Astrocyte of the cerebellum (primary cell): ENCODE results near the gene PLXNA2.

Experiments used
- DNase-seq: peaks from one replicate; pipeline ENCODE4 v3.0.0-alpha.2; 2011; ENCODE audit warnings: low read depth
- H3K4me3 ChIP-seq: 2 replicates; pipeline ENCODE4 v1.5.1; 2011; ENCODE audit warnings: mild to moderate bottlenecking, low read depth, low read length, moderate library complexity
- in situ Hi-C: cut with HindIII; loops from 2 replicates; pipeline ENCODE4 v1.10.0; 2017; ENCODE audit warnings: low sequenced_read_pairs
- TF ChIP-seq, protein P1 (sequence below): IDR thresholded peaks from 2 replicates; pipeline ENCODE4 v1.5.1; 2012; ENCODE audit warnings: low read length, low read depth, moderate library complexity, mild to moderate bottlenecking; ENCODE audit errors: missing control alignments

Gene PLXNA2

DNA sequence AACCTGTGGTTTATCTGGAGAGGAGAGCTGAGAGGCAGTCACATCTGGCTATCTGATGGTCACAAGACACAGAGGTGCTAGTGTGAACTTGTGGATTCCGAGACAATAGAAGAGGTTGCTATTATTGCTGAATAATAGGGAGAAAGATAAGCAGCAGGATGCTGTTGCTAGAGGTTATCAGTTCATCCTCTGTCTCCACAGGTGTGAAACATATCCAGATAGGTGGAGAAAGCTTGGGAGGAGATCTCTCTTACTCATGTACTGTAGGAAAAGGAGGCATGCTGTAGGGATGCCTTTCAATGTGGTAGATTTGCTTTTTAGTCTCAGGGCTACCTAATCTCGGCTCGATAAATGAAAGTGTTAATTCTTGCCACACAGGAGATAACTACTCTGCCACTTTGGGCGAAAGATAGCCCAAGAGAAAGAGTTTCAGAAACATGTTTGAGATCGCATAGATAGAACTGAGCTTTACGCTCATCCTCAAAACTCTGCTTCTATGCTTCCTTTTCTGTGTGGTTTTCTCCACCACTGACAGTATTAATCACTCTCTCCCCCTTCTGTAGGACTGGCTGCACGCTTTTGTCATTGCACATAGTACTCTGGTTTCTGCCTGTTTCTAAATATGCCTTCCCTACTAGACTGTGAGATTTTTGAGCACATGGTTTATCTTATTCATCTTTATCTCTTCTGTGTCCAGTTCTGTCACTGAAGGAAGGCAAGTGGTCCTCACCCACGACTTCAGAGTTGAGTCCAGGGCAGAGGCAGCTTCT is 36.7 kb upstream of the PLXNA2 start:
- TF ChIP-seq, protein P1, sequence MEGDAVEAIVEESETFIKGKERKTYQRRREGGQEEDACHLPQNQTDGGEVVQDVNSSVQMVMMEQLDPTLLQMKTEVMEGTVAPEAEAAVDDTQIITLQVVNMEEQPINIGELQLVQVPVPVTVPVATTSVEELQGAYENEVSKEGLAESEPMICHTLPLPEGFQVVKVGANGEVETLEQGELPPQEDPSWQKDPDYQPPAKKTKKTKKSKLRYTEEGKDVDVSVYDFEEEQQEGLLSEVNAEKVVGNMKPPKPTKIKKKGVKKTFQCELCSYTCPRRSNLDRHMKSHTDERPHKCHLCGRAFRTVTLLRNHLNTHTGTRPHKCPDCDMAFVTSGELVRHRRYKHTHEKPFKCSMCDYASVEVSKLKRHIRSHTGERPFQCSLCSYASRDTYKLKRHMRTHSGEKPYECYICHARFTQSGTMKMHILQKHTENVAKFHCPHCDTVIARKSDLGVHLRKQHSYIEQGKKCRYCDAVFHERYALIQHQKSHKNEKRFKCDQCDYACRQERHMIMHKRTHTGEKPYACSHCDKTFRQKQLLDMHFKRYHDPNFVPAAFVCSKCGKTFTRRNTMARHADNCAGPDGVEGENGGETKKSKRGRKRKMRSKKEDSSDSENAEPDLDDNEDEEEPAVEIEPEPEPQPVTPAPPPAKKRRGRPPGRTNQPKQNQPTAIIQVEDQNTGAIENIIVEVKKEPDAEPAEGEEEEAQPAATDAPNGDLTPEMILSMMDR: no peak
- DNase-seq: no peak
- in situ Hi-C loops: no loop called here

DNA sequence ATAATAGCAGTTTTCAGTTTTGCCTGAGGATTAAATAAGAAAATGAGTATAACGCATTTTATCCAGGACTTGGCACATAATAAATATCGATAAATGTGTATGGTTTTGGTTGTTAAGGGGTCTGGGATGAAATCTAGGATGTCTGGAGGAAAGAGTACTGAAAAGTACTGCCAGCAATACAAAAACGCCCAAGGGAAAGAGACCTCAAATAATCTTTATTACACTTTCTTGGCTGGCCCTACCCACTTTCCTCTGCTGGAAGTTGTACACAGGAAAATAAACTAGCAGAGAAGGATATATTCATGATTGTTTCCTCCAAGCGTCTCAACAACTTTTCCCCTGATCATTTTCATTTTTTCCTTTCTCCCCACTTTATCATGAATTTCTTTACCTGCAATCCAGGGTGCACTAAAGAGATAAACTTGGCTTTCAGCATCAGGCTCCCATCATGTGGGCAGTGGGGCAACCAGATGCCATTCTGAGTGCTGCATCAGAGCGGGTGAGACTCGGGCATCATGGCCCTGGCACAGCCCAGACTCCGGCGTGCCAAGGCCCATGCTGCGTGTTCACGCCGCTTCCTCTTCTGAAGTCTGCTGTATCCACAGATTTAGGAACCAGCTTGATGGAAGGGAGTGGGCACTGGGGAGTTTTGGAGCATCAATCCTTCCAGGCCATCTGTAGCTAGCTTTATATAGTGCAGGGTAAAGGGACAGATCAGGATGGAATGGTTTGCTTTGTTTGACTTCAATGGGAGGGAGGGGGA is 35.8 kb upstream of the PLXNA2 start:
- DNase-seq: no peak
- no peak overlapping the region for H3K4me3 ChIP-seq
- TF ChIP-seq, protein P1: no peak
- in situ Hi-C loops: no loop called here

More for the DNA sequence above, 36.7 kb upstream of the PLXNA2 start:
- no peak overlapping the region for H3K4me3 ChIP-seq

- in situ Hi-C loops: no loop called here
- no peak for DNase-seq
- TF ChIP-seq, protein P1: no peak
- H3K4me3 ChIP-seq: no peak overlapping the region
These were observed 34.5 kb upstream of the PLXNA2 start for GRCh38 chr1:208278638-208279037.

GRCh38 chr1:208276757-208277435 is 32.7 kb upstream of the PLXNA2 start:
- TF ChIP-seq, protein P1: no peak

DNA sequence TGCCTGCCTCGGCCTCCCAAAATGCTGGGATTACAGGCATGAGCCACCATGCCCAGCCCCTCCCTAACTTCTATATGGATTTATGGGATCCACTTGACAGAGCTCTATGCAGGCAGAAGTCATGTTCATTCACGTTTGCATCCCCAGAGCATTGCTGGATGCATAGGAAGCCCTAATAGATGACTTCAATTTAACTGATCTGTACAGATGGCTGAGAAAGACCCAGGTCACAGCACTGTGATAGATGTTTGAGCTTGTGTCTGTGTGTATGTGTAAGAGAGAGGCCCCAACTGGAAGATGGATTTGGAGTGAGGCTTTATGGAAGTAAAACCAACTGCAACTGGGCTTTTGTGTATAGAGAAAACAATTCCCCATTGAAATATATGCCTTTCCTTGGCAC is 30.9 kb upstream of the PLXNA2 start:
- no peak for DNase-seq
- H3K4me3 ChIP-seq: no peak overlapping the region
- in situ Hi-C loops: no loop called here
- TF ChIP-seq, protein P1: no peak

More at GRCh38 chr1:208276757-208277435, 32.7 kb upstream of the PLXNA2 start:
- in situ Hi-C loops: no loop called here
- DNase-seq: no peak
- H3K4me3 ChIP-seq: no peak overlapping the region

- in situ Hi-C loops: no loop called here
- TF ChIP-seq, protein P1: no peak
- DNase-seq: no peak
- no peak overlapping the region for H3K4me3 ChIP-seq
These were observed 29.3 kb upstream of the PLXNA2 start for GRCh38 chr1:208273386-208274017.
